Endothelial cell of umbilical vein (primary cell): ENCODE data around the gene MUC4. TPM values are rescaled to one million over a fixed set of nuclear protein-coding genes. Genes with fewer than 3 reads are reported as not detected.

Experiments used
- BruUV-seq: library from RNA; stranded (reverse); fragments of 400-500 nt; replicated peaks from 2 replicates; lab custom pipeline; 2021; lab: Mats Ljungman, UMichigan
- CTCF ChIA-PET: fragments of 300-600, 350-600 bp; sonication (Branson Sonifier 250); formaldehyde crosslinking; loops from one replicate; lab custom pipeline; 2021; ENCODE audit warnings: antibody characterized with exemption, inconsistent platforms; lab: Charles Lee
- POLR2A ChIA-PET: fragments of 300-600, 350-600 bp; sonication (Branson Sonifier 250); formaldehyde crosslinking; loops from one replicate; lab custom pipeline; 2021; ENCODE audit warnings: antibody characterized with exemption, inconsistent platforms; lab: Charles Lee
- DNase-seq: peaks from one replicate; pipeline ENCODE4 v3.0.0-alpha.2; 2011; ENCODE audit warnings: low read depth, low spot score
- FAIRE-seq: peaks from 2 replicates; lab custom pipeline; 2011; peaks lifted over from hg19 to GRCh38; lab: Jason Lieb, UNC
- H2AFZ ChIP-seq: 2 replicates; pipeline ENCODE4 v1.6.0; 2012; ENCODE audit warnings: low read depth, low read length, control low read depth, inconsistent platforms
- H3K27ac ChIP-seq: 2 replicates; pipeline ENCODE4 v1.5.1; 2011; ENCODE audit warnings: low read depth, mild to moderate bottlenecking, control low read depth, low read length, moderate library complexity; ENCODE audit not compliant: insufficient read depth
- H3K27me3 ChIP-seq, 2 experiments: 2 replicates each; pipeline versions ENCODE4 v1.6.0 to v1.6.1; 2011; ENCODE audit warnings: low read length in 2 of 2, mixed read lengths in 1 of 2; ENCODE audit not compliant: control insufficient read depth in 2 of 2, insufficient read depth in 2 of 2
- H3K36me3 ChIP-seq, 2 experiments: 2 replicates in 1 of 2; 3 replicates in 1 of 2; pipeline ENCODE4 v1.5.1; 2011; ENCODE audit warnings: low read length in 2 of 2, mild to moderate bottlenecking in 1 of 2, moderate library complexity in 1 of 2; ENCODE audit not compliant: control insufficient read depth in 2 of 2, insufficient read depth in 2 of 2; ENCODE audit errors: extremely low read depth in 1 of 2
- H3K4me1 ChIP-seq: 3 replicates; pipeline ENCODE4 v1.5.1; 2011; ENCODE audit warnings: mild to moderate bottlenecking, low read length; ENCODE audit not compliant: control insufficient read depth, insufficient read depth; ENCODE audit errors: extremely low read depth
- H3K4me2 ChIP-seq: 2 replicates; pipeline ENCODE4 v1.6.1; 2011; ENCODE audit warnings: low read length, control low read depth, mixed read lengths; ENCODE audit not compliant: insufficient read depth
- H3K4me3 ChIP-seq, 3 experiments: fragments of 200-600 bp in 1 of 3; sonication (generic), shearing (Covaris generic) in 1 of 3; replicated peaks in 1 of 3; 2 replicates each; pipeline ENCODE4 v1.5.1; 2011 to 2016; ENCODE audit warnings: control low read depth in 3 of 3, low read length in 3 of 3, mild to moderate bottlenecking in 2 of 3, inconsistent platforms in 1 of 3, low read depth in 1 of 3, moderate library complexity in 1 of 3; ENCODE audit not compliant: insufficient read depth in 1 of 3
- H3K79me2 ChIP-seq: 2 replicates; pipeline ENCODE4 v1.6.0; 2012; ENCODE audit warnings: low read length, inconsistent platforms; ENCODE audit not compliant: control insufficient read depth, insufficient read depth
- H3K9ac ChIP-seq: replicated peaks from 2 replicates; pipeline ENCODE3; 2011; ENCODE audit warnings: low read length, control low read depth; ENCODE audit not compliant: insufficient read depth; ENCODE audit errors: extremely low read depth
- H3K9me1 ChIP-seq: replicated peaks from 3 replicates; pipeline ENCODE4 v1.6.0; 2011; ENCODE audit warnings: mild to moderate bottlenecking, low read length; ENCODE audit not compliant: control insufficient read depth, insufficient read depth; ENCODE audit errors: extremely low read depth
- H3K9me3 ChIP-seq: replicated peaks from 2 replicates; pipeline ENCODE4 v1.5.1; 2012; ENCODE audit warnings: low read length, inconsistent platforms; ENCODE audit not compliant: control insufficient read depth, insufficient read depth
- H4K20me1 ChIP-seq: replicated peaks from 2 replicates; pipeline ENCODE3; 2011; ENCODE audit warnings: mild to moderate bottlenecking, low read length; ENCODE audit not compliant: control insufficient read depth, insufficient read depth; ENCODE audit errors: extremely low read depth
- FOS ChIP-seq: IDR thresholded peaks from 2 replicates; pipeline ENCODE4 v1.6.1; 2011; ENCODE audit warnings: mild to moderate bottlenecking, low read length, moderate library complexity, borderline replicate concordance; ENCODE audit not compliant: insufficient read depth
- GATA2 ChIP-seq: IDR thresholded peaks from 2 replicates; pipeline ENCODE4 v1.7.0; 2011; ENCODE audit warnings: low read depth, mild to moderate bottlenecking, moderate library complexity, mixed read lengths, low read length; ENCODE audit not compliant: insufficient read length, insufficient read depth
- JUN ChIP-seq: IDR thresholded peaks from 2 replicates; pipeline ENCODE4 v1.6.1; 2011; ENCODE audit warnings: borderline replicate concordance, low read depth; ENCODE audit not compliant: insufficient read length, insufficient read depth
- POLR2A ChIP-seq: IDR thresholded peaks from 2 replicates; pipeline ENCODE4 v1.6.1; 2012; ENCODE audit warnings: low read depth, mild to moderate bottlenecking, control low read depth, low read length
- POLR2AphosphoS5 ChIP-seq: IDR thresholded peaks from 2 replicates; pipeline ENCODE4 v1.6.1; 2012; ENCODE audit warnings: low read depth, mild to moderate bottlenecking, control low read depth, low read length, moderate library complexity; ENCODE audit not compliant: insufficient read depth
- dilution Hi-C: fragments of 300-500 bp; cut with MboI; formaldehyde crosslinking; loops from one replicate; pipeline ENCODE4 v1.15.0; 2019; ENCODE audit warnings: low sequenced_read_pairs; ENCODE audit not compliant: extremely low pct_ligation_motif_present
- intact Hi-C: fragments of 100-400 bp; cut with micrococcal nuclease; formaldehyde crosslinking; loops from one replicate; pipeline ENCODE4 v1.10.0; 2022
- polyA plus RNA-seq, 4 experiments: library from polyadenylated mRNA; depleted of rRNA in 3 of 4; stranded (reverse) in 3 of 4; unstranded in 1 of 4; fragments of >200 nt; gene quantifications; 2 replicates each; pipeline versions ENCODE4 v1.2.1 to v1.2.3, GENCODE V29; 2011 to 2012; ENCODE audit warnings: missing spikeins in 1 of 4
- total RNA-seq: library from RNA; stranded (reverse); gene quantifications from 2 replicates; pipeline ENCODE4 v1.2.3, GENCODE V29; 2021
- TF ChIP-seq, protein P1 (sequence below): IDR thresholded peaks from 2 replicates; pipeline ENCODE4 v1.6.1; 2011; ENCODE audit not compliant: insufficient read depth, insufficient read length

MUC4 gene
- total and polyA plus RNA-seq, 2 donors (not counting 3 experiments of a cell fraction or from before 2014, with no cell fraction given): 0.04 TPM; not detected in 1

DNA sequence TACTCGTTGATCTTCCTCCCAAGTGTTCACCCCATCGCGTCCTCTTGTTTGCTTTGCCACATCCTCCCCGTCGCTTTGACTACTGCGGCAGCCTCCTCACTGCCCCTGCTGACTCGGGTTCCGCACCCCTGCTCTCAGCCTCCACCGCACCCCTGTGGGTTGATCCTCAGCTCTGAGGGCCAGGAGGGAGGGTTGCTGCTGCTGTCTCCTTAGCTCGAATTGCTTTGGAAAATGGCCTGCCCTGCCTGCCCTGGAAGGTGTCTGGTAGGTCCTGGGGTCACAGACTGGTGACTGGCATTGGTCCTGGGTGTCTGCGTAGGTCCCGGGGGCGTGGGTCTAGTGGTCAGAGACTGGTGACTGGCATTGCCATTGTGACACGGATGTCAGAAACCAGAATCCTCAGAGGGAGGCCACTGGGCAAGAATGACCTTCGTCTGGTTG, 9.4 kb downstream of the MUC4 start:
- CTCF ChIA-PET: no interaction called here
- dilution Hi-C loops (no loop called here), intact Hi-C loops (no loop called here)
- Histone ChIP-seq H3K4me2 (no peak overlapping the region), H3K9ac (no peak overlapping the region), H3K9me1 (no peaks in the 10 kb centered on the region), H3K79me2 (no peaks in the 10 kb centered on the region), H3K27me3 (peaks cover 16 to 30% of the 10 kb centered on the region in 2 experiments), H3K4me1 (peaks cover 7% of the 10 kb centered on the region), H3K27ac (no peak overlapping the region), H3K9me3 (no peaks in the 10 kb centered on the region), H3K36me3 (no peaks in the 10 kb centered on the region), H4K20me1 (no peaks in the 10 kb centered on the region), H3K4me3 (no peak overlapping the region), H2AFZ (no peak overlapping the region)
- BruUV-seq: no TSS peak
- DNase-seq (no peak), FAIRE-seq (no peak)
- POLR2A ChIA-PET: no interaction called here
- TF ChIP-seq JUN (no peak), POLR2A (no peak), GATA2 (no peak), POLR2AphosphoS5 (no peak), FOS (no peak)
- TF ChIP-seq, protein P1, sequence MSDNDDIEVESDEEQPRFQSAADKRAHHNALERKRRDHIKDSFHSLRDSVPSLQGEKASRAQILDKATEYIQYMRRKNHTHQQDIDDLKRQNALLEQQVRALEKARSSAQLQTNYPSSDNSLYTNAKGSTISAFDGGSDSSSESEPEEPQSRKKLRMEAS: no peak

GRCh38 chr3:195801251-195802183, 10.2 kb downstream of the MUC4 start:
- no peak overlapping the region for H2AFZ ChIP-seq
- H3K27ac ChIP-seq: no peak overlapping the region
- no peaks in the 10 kb centered on the region for H3K9me1 ChIP-seq
- POLR2A ChIA-PET: no interaction called here
- DNase-seq: no peak
- no peak for TF ChIP-seq POLR2AphosphoS5
- intact Hi-C loops (no loop called here), dilution Hi-C loops (no loop called here)
- H3K79me2 ChIP-seq: no peaks in the 10 kb centered on the region
- no peak overlapping the region for H3K4me2 ChIP-seq
- no peaks in the 10 kb centered on the region for H4K20me1 ChIP-seq
- H3K27me3 ChIP-seq: peaks cover 16 to 30% of the 10 kb centered on the region in 2 experiments
- BruUV-seq: no TSS peak
- H3K9ac ChIP-seq: no peak overlapping the region
- no peak for FAIRE-seq
- no peaks in the 10 kb centered on the region for H3K36me3 ChIP-seq
- peaks cover 3% of the 10 kb centered on the region for H3K4me1 ChIP-seq
- H3K9me3 ChIP-seq: no peaks in the 10 kb centered on the region
- CTCF ChIA-PET: no interaction called here
- no peak overlapping the region for H3K4me3 ChIP-seq
